HCT116 (cell line): ENCODE results near the gene GNPTG.

Experiments
- CBX3 ChIP-seq: IDR thresholded peaks from 2 replicates; pipeline ENCODE4 v1.6.1; 2012; ENCODE audit warnings: low read depth
- CTCF ChIP-seq, 3 experiments: fragments of 200-600 bp in 1 of 3; sonication (generic) in 1 of 3; IDR thresholded peaks in 2 of 3; conservative IDR thresholded peaks in 1 of 3; 2 replicates each; pipeline ENCODE4 v1.5.1; 2012 to 2017; ENCODE audit warnings: low read depth in 2 of 3, low read length in 2 of 3, antibody characterized with exemption in 1 of 3, borderline replicate concordance in 1 of 3, control low read depth in 1 of 3, mild to moderate bottlenecking in 1 of 3, mixed read lengths in 1 of 3, mixed run types in 1 of 3, moderate library complexity in 1 of 3; ENCODE audit not compliant: insufficient read depth in 1 of 3
- EZH2phosphoT487 ChIP-seq: fragments of 200-600 bp; IDR thresholded peaks from 2 replicates; pipeline ENCODE4 v1.6.1; 2018; ENCODE audit warnings: antibody characterized with exemption, borderline replicate concordance
- REST ChIP-seq: IDR thresholded peaks from 2 replicates; pipeline ENCODE4 v1.6.1; 2012; ENCODE audit warnings: low read depth

DNA sequence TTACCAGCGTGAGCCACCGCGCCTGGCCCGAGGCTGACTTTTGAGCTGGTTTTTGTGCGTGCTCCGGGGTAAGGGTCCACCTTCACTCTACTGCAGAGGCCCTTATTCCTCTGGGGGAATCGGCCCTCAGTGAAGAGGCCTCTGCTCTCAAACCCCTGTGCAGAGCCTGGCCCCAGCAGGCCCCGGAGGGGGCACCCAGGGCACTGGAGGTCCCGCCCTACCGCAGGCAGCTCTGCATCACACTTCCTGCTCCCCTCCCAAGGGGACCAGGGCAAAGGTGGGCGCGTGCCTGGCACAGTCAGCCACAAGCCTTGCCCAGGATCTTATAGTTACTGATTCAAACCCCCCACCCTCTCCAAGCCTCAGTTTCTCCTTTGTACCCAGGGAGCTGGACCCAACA lies 45.9 kb upstream of the GNPTG start:
- TF ChIP-seq CTCF (IDR thresholded peaks at IDR 0.05 in 2 of 3, conservative IDR thresholded peaks at IDR 0.05 in 1 of 3; ENCODE audit: borderline replicate concordance in 1 of 3, insufficient read depth in 1 of 3, low read depth in 2 of 3, low read length in 2 of 3) (no peak), REST (no peak), CBX3 (no peak), EZH2phosphoT487 (no peak)
